HepG2 (cell line): ENCODE results near the gene MMP24OS. TPM values are rescaled to one million over a fixed set of nuclear protein-coding genes. Genes with fewer than 3 reads are reported as not detected.
A peak's percentile ranks its signal among the peaks of the same experiment; 100 is the strongest.

ENCODE experiments used
- ATAC-seq: fragments of 200-7000 bp; cut with Tn5 transposase; 3 replicates; pipeline ENCODE4 v1.9.1; 2020; ENCODE audit warnings: mild to moderate bottlenecking, moderate library complexity
- BruUV-seq: library from RNA; stranded (reverse); fragments of 400-500 nt; replicated peaks from 2 replicates; lab custom pipeline; 2021; lab: Mats Ljungman, UMichigan
- CTCF ChIA-PET: fragments of 300-600 bp; formaldehyde crosslinking; extraction: SDS; loops from one replicate; lab custom pipeline; 2021; ENCODE audit warnings: low total read pairs, inconsistent platforms, low intra/inter-chr PET ratio; lab: Yijun Ruan, JAX
- POLR2A ChIA-PET: fragments of 350-600 bp; sonication (Branson Sonifier 250); formaldehyde crosslinking; loops from one replicate; lab custom pipeline; 2020; ENCODE audit warnings: antibody characterized with exemption, inconsistent platforms; lab: Yijun Ruan, JAX
- DNase-seq: peaks from one replicate; pipeline ENCODE4 v3.0.0-alpha.2; 2015; ENCODE audit warnings: low spot score
- FAIRE-seq: peaks from 3 replicates; lab custom pipeline; 2011; peaks lifted over from hg19 to GRCh38; lab: Jason Lieb, UNC
- H2AFZ ChIP-seq: one replicate; pipeline ENCODE4 v1.6.1; 2011; ENCODE audit warnings: low read length, inconsistent platforms
- H3K27ac ChIP-seq: fragments of 300-600 bp; 3 replicates; pipeline ENCODE4 v1.8.0; 2011; ENCODE audit warnings: mixed run types, mild to moderate bottlenecking, mixed read lengths, low read length, inconsistent platforms; ENCODE audit not compliant: insufficient read depth; ENCODE audit errors: extremely low read length
- H3K27me3 ChIP-seq, 2 experiments: fragments of 200-600 bp in 1 of 2; 2 replicates in 1 of 2; 3 replicates in 1 of 2; pipeline versions ENCODE4 v1.6.0 to v1.8.0; 2011; ENCODE audit warnings: low read length in 2 of 2, mild to moderate bottlenecking in 2 of 2, moderate library complexity in 2 of 2, inconsistent platforms in 1 of 2; ENCODE audit not compliant: insufficient read depth in 2 of 2, control insufficient read depth in 1 of 2
- H3K36me3 ChIP-seq, 2 experiments: fragments of 200-600 bp in 1 of 2; replicated peaks in 1 of 2; 2 replicates in 1 of 2; 3 replicates in 1 of 2; pipeline versions ENCODE4 v1.5.1 to v1.8.0; 2011; ENCODE audit warnings: low read length in 2 of 2, inconsistent platforms in 1 of 2; ENCODE audit not compliant: insufficient read depth in 2 of 2, control insufficient read depth in 1 of 2
- H3K4me1 ChIP-seq: 2 replicates; pipeline ENCODE4 v1.5.1; 2012; ENCODE audit warnings: low read length, inconsistent platforms; ENCODE audit not compliant: insufficient read depth
- H3K4me2 ChIP-seq: 2 replicates; pipeline ENCODE4 v1.6.0; 2011; ENCODE audit warnings: low read depth, low read length, inconsistent platforms
- H3K4me3 ChIP-seq, 3 experiments: fragments of 200-600 bp in 1 of 3; sonication (generic), shearing (Covaris generic) in 1 of 3; replicated peaks in 1 of 3; 2 replicates each; pipeline ENCODE4 v1.5.1; 2011 to 2016; ENCODE audit warnings: low read length in 3 of 3, inconsistent platforms in 2 of 3, low read depth in 2 of 3, mild to moderate bottlenecking in 2 of 3, control low read depth in 1 of 3, mixed read lengths in 1 of 3; ENCODE audit not compliant: insufficient read depth in 1 of 3
- H3K79me2 ChIP-seq: one replicate; pipeline ENCODE4 v1.6.1; 2011; ENCODE audit warnings: low read length, inconsistent platforms; ENCODE audit not compliant: insufficient read depth
- H3K9ac ChIP-seq: 2 replicates; pipeline ENCODE4 v1.6.0; 2011; ENCODE audit warnings: mild to moderate bottlenecking, low read depth, low read length, inconsistent platforms; ENCODE audit not compliant: insufficient read depth
- H3K9me3 ChIP-seq: 2 replicates; pipeline ENCODE4 v1.5.1; 2012; ENCODE audit warnings: mild to moderate bottlenecking, low read length
- H4K20me1 ChIP-seq: 2 replicates; pipeline ENCODE4 v1.6.0; 2011; ENCODE audit warnings: inconsistent platforms, mild to moderate bottlenecking, low read length, moderate library complexity; ENCODE audit not compliant: insufficient read depth
- AGO2 ChIP-seq: fragments of 200-400 bp; formaldehyde crosslinking; optimal IDR thresholded peaks from 2 replicates; pipeline ENCODE3; 2017; ENCODE audit warnings: mild to moderate bottlenecking, low read depth, low read length, moderate library complexity
- GTF3A ChIP-seq: sonication (generic); formaldehyde crosslinking; conservative IDR thresholded peaks from 2 replicates; pipeline ENCODE4 v1.4.0; 2020; ENCODE audit warnings: mild to moderate bottlenecking, missing genetic modification reagents
- HDAC6 ChIP-seq: fragments of 200-600 bp; sonication (generic); IDR thresholded peaks from 2 replicates; pipeline ENCODE4 v1.7.0; 2017; ENCODE audit warnings: mild to moderate bottlenecking, antibody characterized with exemption, low read length, low read depth
- PAF1 ChIP-seq: IDR thresholded peaks from 2 replicates; pipeline ENCODE4 v1.6.1; 2016; ENCODE audit warnings: missing genetic modification reagents, missing compliant biosample characterization
- POLR2A ChIP-seq, 2 experiments: IDR thresholded peaks; 2 replicates each; pipeline ENCODE4 v1.6.1; 2011; ENCODE audit warnings: low read depth in 2 of 2, low read length in 2 of 2, mild to moderate bottlenecking in 1 of 2, moderate library complexity in 1 of 2; ENCODE audit not compliant: insufficient read depth in 1 of 2
- RBFOX2 ChIP-seq: fragments of 200-400 bp; formaldehyde crosslinking; IDR thresholded peaks from 2 replicates; pipeline ENCODE4 v1.6.1; 2017; ENCODE audit warnings: low read depth, mild to moderate bottlenecking, low read length
- ZNF318 ChIP-seq: sonication (generic); formaldehyde crosslinking; IDR thresholded peaks from 2 replicates; pipeline ENCODE4 v1.4.0; 2020; ENCODE audit warnings: mild to moderate bottlenecking, missing genetic modification reagents
- ZNF350 ChIP-seq: sonication (generic); formaldehyde crosslinking; IDR thresholded peaks from 2 replicates; pipeline ENCODE4 v1.4.0; 2020; ENCODE audit warnings: mild to moderate bottlenecking, low read depth, missing genetic modification reagents, borderline replicate concordance
- ZNF598 ChIP-seq: sonication (generic); formaldehyde crosslinking; IDR thresholded peaks from 2 replicates; pipeline ENCODE4 v1.5.1; 2020; ENCODE audit warnings: mild to moderate bottlenecking, missing genetic modification reagents, borderline replicate concordance
- WGBS: methylation state at CpG from one replicate; pipeline ENCODE4 v1.1.6; 2017; ENCODE audit warnings: low lambda C conversion rate; 5-methylcytosine and 5-hydroxymethylcytosine counted together
- in situ Hi-C: cut with HindIII; loops from 2 replicates; pipeline ENCODE4 v1.10.0; 2017; ENCODE audit warnings: low pct_unique_long_range_greater_than_20kb; ENCODE audit not compliant: extremely low pct_ligation_motif_present
- intact Hi-C: fragments of 100-400 bp; cut with micrococcal nuclease; formaldehyde crosslinking; loops from one replicate; pipeline ENCODE4 v1.10.0; 2022; ENCODE audit not compliant: unreplicated experiment
- polyA plus RNA-seq, 8 experiments: library from polyadenylated mRNA; depleted of rRNA in 3 of 8; stranded (reverse) in 7 of 8; unstranded in 1 of 8; fragments of >200 nt; fragmentation: Illumina TruSeq in 4 of 8; extraction: Trizol in 4 of 8; gene quantifications; 2 replicates each; pipeline versions ENCODE4 v1.2.1 to v1.2.3, GENCODE V29; 2011 to 2016; ENCODE audit warnings: low read depth in 4 of 8, missing spikeins in 1 of 8, mixed read lengths in 1 of 8; ENCODE audit not compliant: insufficient read depth in 1 of 8
- total RNA-seq, 5 experiments: library from RNA; depleted of rRNA; stranded (reverse); fragments of >200 nt; fragmentation: Illumina TruSeq; extraction: Trizol; gene quantifications; 2 replicates each; pipeline ENCODE4 v1.2.3, GENCODE V29; 2016; ENCODE audit warnings: low read depth in 1 of 5

The MMP24OS gene
- total and polyA plus RNA-seq, 2 of the 13 experiments (the other 11 are each of a cell fraction or from before 2014, with no cell fraction given), result 6.0 to 8.5 TPM

- DNase-seq, result no peak
- WGBS, result 91% methylated on average over 5 of the region's 5 CpGs
- intact Hi-C loops (no loop called here), in situ Hi-C loops (no loop called here)
- Histone ChIP-seq H3K36me3 (peaks cover 30 to 54% of the 10 kb centered on the region in 2 experiments), H3K4me2 (no peak overlapping the region), H3K9me3 (no peaks in the 10 kb centered on the region), H3K4me3 (no peak overlapping the region), H3K27ac (no peak overlapping the region), H3K27me3 (no peaks in the 10 kb centered on the region; a peak in 1 of 5 replicates), H3K9ac (no peak overlapping the region), H3K79me2 (peaks cover 35% of the 10 kb centered on the region), H3K4me1 (peaks cover 42% of the 10 kb centered on the region), H2AFZ (no peak overlapping the region), H4K20me1 (peaks cover 33% of the 10 kb centered on the region)
- no peak for ATAC-seq
- ChIA-PET POLR2A (interaction anchor here (0.8 to 2.1 kb wide), 6 partner anchors 10 to 189 kb away, joined by 3 to 10 read pairs (median 4); no protein-coding TSS in a partner anchor), CTCF (no interaction called here)
- no TSS peak for BruUV-seq
- no peak for TF ChIP-seq ZNF598 (CRISPR knock-in tag)
- no peak for TF ChIP-seq ZNF350 (CRISPR knock-in tag)
- peak; percentile 46 for TF ChIP-seq RBFOX2
- no peak for TF ChIP-seq GTF3A
- TF ChIP-seq POLR2A (IDR thresholded peaks at IDR 0.05; ENCODE audit: insufficient read depth in 1 of 2, low read depth in 2 of 2, low read length in 2 of 2), result 0 out of 4 replicates have a peak, but pooled peaks of 1 of the 2 experiments have one; percentile 33
- TF ChIP-seq AGO2, result peak; percentile 58
- FAIRE-seq, result no peak
Observed at GRCh38 chr20:35279040-35279439, 1.1 kb upstream of the MMP24OS start.

GRCh38 chr20:35277127-35277526 lies 795 bp downstream of the MMP24OS start:
- Histone ChIP-seq H3K27me3 (no peaks in the 10 kb centered on the region), H3K4me2 (no peak overlapping the region), H2AFZ (no peak overlapping the region), H3K9me3 (no peaks in the 10 kb centered on the region), H3K27ac (no peak overlapping the region), H3K36me3 (peaks cover 30 to 49% of the 10 kb centered on the region in 2 experiments), H3K79me2 (peaks cover 16% of the 10 kb centered on the region), H3K4me1 (peaks cover 28% of the 10 kb centered on the region), H3K9ac (no peak overlapping the region), H4K20me1 (peaks cover 26% of the 10 kb centered on the region), H3K4me3 (no peak overlapping the region)
- no TSS peak for BruUV-seq
- 96% methylated on average over 10 of the region's 10 CpGs for WGBS
- FAIRE-seq (no peak), DNase-seq (no peak), ATAC-seq (no peak)
- CTCF ChIA-PET, result no interaction called here
- POLR2A ChIA-PET, result interaction anchor here (0.7 to 8.8 kb wide), 3 partner anchors 6 to 10 kb away, joined by 3 to 80 read pairs (median 14); partner anchors contain the start of gene EIF6
- intact Hi-C loops (no loop called here), in situ Hi-C loops (no loop called here)
- TF ChIP-seq ZNF318 (CRISPR knock-in tag) (0 out of 2 replicates have a peak, but pooled peaks have one; percentile 62), HDAC6 (no peak), PAF1 (peak; percentile 92)
